ENCODE measurements around the gene TSEN54. TPM values are rescaled to one million over a fixed set of nuclear protein-coding genes. Genes with fewer than 3 reads are reported as not detected.

Gene TSEN54
- total RNA-seq, 1 experiment from 2014 or later, result 44.5 TPM

- Histone ChIP-seq H2BK120ac (ENCODE audit: low read depth, low read length, poor library complexity, severe bottlenecking) (no peak overlapping the region), H4K20me1 (ENCODE audit: control insufficient read depth, insufficient read depth, insufficient read length) (no peaks in the 10 kb centered on the region), H2BK20ac (ENCODE audit: low read depth, low read length, poor library complexity, severe bottlenecking) (no peak overlapping the region), H3K4me2 (ENCODE audit: insufficient read depth, insufficient read length, low read length) (no peak overlapping the region), H2AK5ac (ENCODE audit: insufficient read length, low read length) (no peak overlapping the region), H3K23ac (ENCODE audit: insufficient read length, low read depth, low read length) (no peak overlapping the region), H3K9ac (ENCODE audit: extremely low read depth, insufficient read length, low read length) (no peak overlapping the region), H4K8ac (replicated peaks; ENCODE audit: insufficient read length, low read depth, low read length) (no peak overlapping the region), H3T11ph (ENCODE audit: low read length) (no peak overlapping the region), H4K91ac (ENCODE audit: insufficient read length, low read depth, low read length) (no peak overlapping the region), H3K27ac (ENCODE audit: insufficient read length, low read depth, low read length) (no peak overlapping the region), H3K18ac (ENCODE audit: insufficient read length, low read depth, low read length) (no peak overlapping the region), H3K27me3 (ENCODE audit: insufficient read depth, low read length) (no peaks in the 10 kb centered on the region), H3K9me3 (ENCODE audit: control insufficient read depth, low read depth, low read length) (no peaks in the 10 kb centered on the region), H4K5ac (ENCODE audit: insufficient read length, low read depth, low read length) (no peak overlapping the region), H3K4ac (ENCODE audit: low read depth, low read length) (no peak overlapping the region), H2BK15ac (ENCODE audit: low read depth, low read length) (no peak overlapping the region), H3K56ac (ENCODE audit: insufficient read length, low read depth, low read length) (no peak overlapping the region), H3K23me2 (ENCODE audit: insufficient read length, low read depth, low read length, poor library complexity, severe bottlenecking) (no peaks in the 10 kb centered on the region), H3K4me1 (ENCODE audit: insufficient read depth, low read length) (no peaks in the 10 kb centered on the region), H3K79me1 (ENCODE audit: insufficient read depth, low read depth, low read length, poor library complexity, severe bottlenecking) (no peaks in the 10 kb centered on the region), H2AFZ (ENCODE audit: low read length) (no peak overlapping the region), H2BK5ac (ENCODE audit: insufficient read length, low read length) (no peak overlapping the region), H3K14ac (ENCODE audit: insufficient read depth, low read length) (no peak overlapping the region), H3K79me2 (ENCODE audit: insufficient read depth, low read length) (no peaks in the 10 kb centered on the region), H2BK12ac (ENCODE audit: insufficient read length, low read depth, low read length) (no peak overlapping the region)
- Mint-ChIP-seq H3K4me3 (no peak overlapping the region), H3K27ac (peak overlapping the region; percentile 34 to 72 (median 40); a peak in 3 of 7 replicates), H3K9me3 (no peaks in the 10 kb centered on the region), H3K27me3 (ENCODE audit: low read depth) (no peaks in the 10 kb centered on the region; the same call in 1 of the 2 replicates), H3K4me1 (no peaks in the 10 kb centered on the region), H3K36me3 (ENCODE audit: insufficient read depth in 1 of 3, low read depth in 3 of 3) (peaks cover 0 to 47% (median 38%) of the 10 kb centered on the region in 3 experiments; a peak in 5 of 7 replicates)
- TF ChIP-seq CTCF (conservative IDR thresholded peaks at IDR 0.05), result no peak; the same call in 2 of the 3 replicates
- no CpG with 5 or more reads among the region's 16 CpGs for WGBS (ENCODE audit: extremely low coverage, insufficient read length, low lambda C conversion rate)
- DNase-seq, result peak; percentile 64
Observed at GRCh38 chr17:75498726-75499213, 17.6 kb upstream of the TSEN54 start.

Measured in H9 (cell line).